Endometrial microvascular endothelial cells (primary cell): ENCODE measurements around the gene NEU4. TPM values are rescaled to one million over a fixed set of nuclear protein-coding genes. Genes with fewer than 3 reads are reported as not detected.
"Not testable (repeated sequence)": the region's sequence is repeated elsewhere in the genome, so short reads cannot be mapped to it uniquely, and the experiment has no call there.

Source experiments
- in situ Hi-C: cut with HindIII; loops from 2 replicates; pipeline ENCODE4 v1.10.0; 2017; ENCODE audit warnings: low sequenced_read_pairs, low pct_unique_long_range_greater_than_20kb; ENCODE audit errors: inconsistent ontology term
- total RNA-seq: library from RNA; depleted of rRNA; stranded (reverse); fragments of >200 nt; gene quantifications from one replicate; pipeline ENCODE4 v1.2.3, GENCODE V29; 2015; ENCODE audit errors: inconsistent ontology term

Gene NEU4
- total RNA-seq, result not detected

- in situ Hi-C loops, result no loop called here
Measured at GRCh38 chr2:241808721-241809382, at the start of gene NEU4. TSS of gene NEU4 (plus strand) at chr2:241809193. CDS start at chr2:241814485, 5,292 bp downstream.

- in situ Hi-C loops, result not testable (repeated sequence)
Measured at GRCh38 chr2:241759893-241760292, 49.1 kb upstream of the NEU4 start.

GRCh38 chr2:241760301-241760771 is 48.7 kb upstream of the NEU4 start:
- in situ Hi-C loops, result no loop called here

GRCh38 chr2:241762321-241762932 is 46.6 kb upstream of the NEU4 start:
- in situ Hi-C loops, result no loop called here

- in situ Hi-C loops, result no loop called here
Measured at GRCh38 chr2:241762933-241763369, 46.0 kb upstream of the NEU4 start.

- in situ Hi-C loops, result no loop called here
Measured at GRCh38 chr2:241763551-241764274, 45.3 kb upstream of the NEU4 start.

GRCh38 chr2:241764275-241765241 is 44.4 kb upstream of the NEU4 start:
- in situ Hi-C loops, result no loop called here

- in situ Hi-C loops, result no loop called here
Measured at GRCh38 chr2:241767464-241768250, 41.3 kb upstream of the NEU4 start.

GRCh38 chr2:241768251-241768711 is 40.7 kb upstream of the NEU4 start:
- in situ Hi-C loops, result no loop called here

- in situ Hi-C loops, result no loop called here
Measured at GRCh38 chr2:241768850-241769249, 40.1 kb upstream of the NEU4 start.

- in situ Hi-C loops, result no loop called here
Measured at GRCh38 chr2:241769819-241770184, 39.2 kb upstream of the NEU4 start.

GRCh38 chr2:241770185-241770935 is 38.6 kb upstream of the NEU4 start:
- in situ Hi-C loops, result no loop called here

GRCh38 chr2:241770936-241771285 is 38.1 kb upstream of the NEU4 start:
- in situ Hi-C loops, result no loop called here

- in situ Hi-C loops, result no loop called here
Measured at GRCh38 chr2:241771286-241772062, 37.5 kb upstream of the NEU4 start.

- in situ Hi-C loops, result no loop called here
Measured at GRCh38 chr2:241772063-241772499, 36.9 kb upstream of the NEU4 start.

- in situ Hi-C loops, result no loop called here
Measured at GRCh38 chr2:241773511-241774418, 35.2 kb upstream of the NEU4 start.
